Activated T-cell treated with anti-CD3 and anti-CD28 coated beads, Interleukin-2, amount 50 U/mL, for 24 hours (primary cell): ENCODE measurements around the gene ITGB6.
"Not testable (repeated sequence)": the region's sequence is repeated elsewhere in the genome, so short reads cannot be mapped to it uniquely, and the experiment has no call there.

Experiments used
- DNase-seq: peaks from one replicate; pipeline ENCODE4 v3.0.0-alpha.2; 2020
- H3K27ac Mint-ChIP-seq: 2 replicates; pipeline ENCODE4 v1.8.0; 2020; ENCODE audit warnings: mild to moderate bottlenecking, mixed read lengths
- H3K27me3 Mint-ChIP-seq: 2 replicates; pipeline ENCODE4 v1.8.0; 2020; ENCODE audit warnings: mixed read lengths
- H3K36me3 Mint-ChIP-seq: 2 replicates; pipeline ENCODE4 v1.8.0; 2020; ENCODE audit warnings: low read depth, mixed read lengths
- H3K4me1 Mint-ChIP-seq: 2 replicates; pipeline ENCODE4 v1.8.0; 2020; ENCODE audit warnings: low read depth, mixed read lengths
- H3K4me3 Mint-ChIP-seq: 2 replicates; pipeline ENCODE4 v1.8.0; 2020; ENCODE audit warnings: mild to moderate bottlenecking, moderate library complexity, mixed read lengths
- H3K9me3 Mint-ChIP-seq: 2 replicates; pipeline ENCODE4 v1.8.0; 2020; ENCODE audit warnings: mixed read lengths

ITGB6 gene

GRCh38 chr2:160175169-160176134 is 24.6 kb downstream of the ITGB6 start:
- Mint-ChIP-seq H3K4me1 (no peaks in the 10 kb centered on the region), H3K27ac (no peak overlapping the region), H3K9me3 (no peaks in the 10 kb centered on the region), H3K27me3 (no peaks in the 10 kb centered on the region), H3K36me3 (no peaks in the 10 kb centered on the region), H3K4me3 (no peak overlapping the region)
- DNase-seq = no peak

- Mint-ChIP-seq H3K27ac (no peak overlapping the region), H3K27me3 (no peaks in the 10 kb centered on the region), H3K4me1 (no peaks in the 10 kb centered on the region), H3K36me3 (no peaks in the 10 kb centered on the region), H3K9me3 (no peaks in the 10 kb centered on the region), H3K4me3 (no peak overlapping the region)
- DNase-seq = no peak
Observed at GRCh38 chr2:160174322-160174721, 25.8 kb downstream of the ITGB6 start.

- no peak overlapping the region for H3K4me3 Mint-ChIP-seq
- DNase-seq = no peak
- H3K27me3 Mint-ChIP-seq = no peaks in the 10 kb centered on the region
- H3K9me3 Mint-ChIP-seq = no peaks in the 10 kb centered on the region
- H3K36me3 Mint-ChIP-seq = no peaks in the 10 kb centered on the region
- no peak overlapping the region for H3K27ac Mint-ChIP-seq
- no peaks in the 10 kb centered on the region for H3K4me1 Mint-ChIP-seq
Observed at GRCh38 chr2:160169988-160170387, 30.1 kb downstream of the ITGB6 start.

- no peaks in the 10 kb centered on the region for H3K27me3 Mint-ChIP-seq
- no peaks in the 10 kb centered on the region for H3K4me1 Mint-ChIP-seq
- no peak for DNase-seq
- no peaks in the 10 kb centered on the region for H3K36me3 Mint-ChIP-seq
- H3K27ac Mint-ChIP-seq = no peak overlapping the region
- H3K9me3 Mint-ChIP-seq = no peaks in the 10 kb centered on the region
- H3K4me3 Mint-ChIP-seq = no peak overlapping the region
Observed at GRCh38 chr2:160169471-160169870, 30.6 kb downstream of the ITGB6 start.

- H3K4me1 Mint-ChIP-seq = no peaks in the 10 kb centered on the region
- no peak overlapping the region for H3K4me3 Mint-ChIP-seq
- no peak overlapping the region for H3K27ac Mint-ChIP-seq
- no peaks in the 10 kb centered on the region for H3K36me3 Mint-ChIP-seq
- no peak for DNase-seq
- no peaks in the 10 kb centered on the region for H3K27me3 Mint-ChIP-seq
- H3K9me3 Mint-ChIP-seq = no peaks in the 10 kb centered on the region
Observed at GRCh38 chr2:160168878-160169277, 31.2 kb downstream of the ITGB6 start.

GRCh38 chr2:160167089-160167740 is 32.9 kb downstream of the ITGB6 start:
- H3K9me3 Mint-ChIP-seq = no peaks in the 10 kb centered on the region
- no peak overlapping the region for H3K4me3 Mint-ChIP-seq
- no peaks in the 10 kb centered on the region for H3K4me1 Mint-ChIP-seq

GRCh38 chr2:160165996-160166395 is 34.1 kb downstream of the ITGB6 start:
- Mint-ChIP-seq H3K4me1 (no peaks in the 10 kb centered on the region), H3K4me3 (no peak overlapping the region), H3K36me3 (no peaks in the 10 kb centered on the region), H3K9me3 (no peaks in the 10 kb centered on the region), H3K27ac (no peak overlapping the region), H3K27me3 (no peaks in the 10 kb centered on the region)
- no peak for DNase-seq

More at GRCh38 chr2:160167089-160167740, 32.9 kb downstream of the ITGB6 start:
- no peak overlapping the region for H3K27ac Mint-ChIP-seq
- H3K36me3 Mint-ChIP-seq = no peaks in the 10 kb centered on the region
- DNase-seq = no peak
- no peaks in the 10 kb centered on the region for H3K27me3 Mint-ChIP-seq

- Mint-ChIP-seq H3K27ac (no peak overlapping the region), H3K9me3 (no peaks in the 10 kb centered on the region), H3K27me3 (no peaks in the 10 kb centered on the region), H3K36me3 (no peaks in the 10 kb centered on the region), H3K4me1 (no peaks in the 10 kb centered on the region), H3K4me3 (no peak overlapping the region)
- no peak for DNase-seq
Observed at GRCh38 chr2:160165081-160165480, 35.0 kb downstream of the ITGB6 start.

- no peaks in the 10 kb centered on the region for H3K9me3 Mint-ChIP-seq
- no peak overlapping the region for H3K4me3 Mint-ChIP-seq
- H3K27me3 Mint-ChIP-seq = no peaks in the 10 kb centered on the region
- DNase-seq = no peak
- H3K4me1 Mint-ChIP-seq = no peaks in the 10 kb centered on the region
- H3K27ac Mint-ChIP-seq = no peak overlapping the region
- no peaks in the 10 kb centered on the region for H3K36me3 Mint-ChIP-seq
Observed at GRCh38 chr2:160157861-160158829, 41.9 kb downstream of the ITGB6 start.

GRCh38 chr2:160156665-160157064 is 43.4 kb downstream of the ITGB6 start:
- H3K4me1 Mint-ChIP-seq = no peaks in the 10 kb centered on the region
- no peak overlapping the region for H3K4me3 Mint-ChIP-seq
- H3K9me3 Mint-ChIP-seq = no peaks in the 10 kb centered on the region
- no peaks in the 10 kb centered on the region for H3K27me3 Mint-ChIP-seq
- H3K36me3 Mint-ChIP-seq = no peaks in the 10 kb centered on the region
- H3K27ac Mint-ChIP-seq = no peak overlapping the region
- DNase-seq = no peak

GRCh38 chr2:160156100-160156499 is 44.0 kb downstream of the ITGB6 start:
- no peak overlapping the region for H3K27ac Mint-ChIP-seq
- no peaks in the 10 kb centered on the region for H3K9me3 Mint-ChIP-seq
- no peaks in the 10 kb centered on the region for H3K36me3 Mint-ChIP-seq
- no peak overlapping the region for H3K4me3 Mint-ChIP-seq
- DNase-seq = no peak
- no peaks in the 10 kb centered on the region for H3K27me3 Mint-ChIP-seq
- H3K4me1 Mint-ChIP-seq = no peaks in the 10 kb centered on the region

- not testable (repeated sequence) for H3K27ac Mint-ChIP-seq, H3K9me3 Mint-ChIP-seq, DNase-seq, H3K36me3 Mint-ChIP-seq, H3K4me3 Mint-ChIP-seq, H3K4me1 Mint-ChIP-seq
- H3K27me3 Mint-ChIP-seq = peaks cover 24% of the 10 kb centered on the region
Observed at GRCh38 chr2:160148419-160148818, 51.7 kb downstream of the ITGB6 start.

- Mint-ChIP-seq H3K9me3 (no peaks in the 10 kb centered on the region), H3K4me3 (no peak overlapping the region), H3K27me3 (peaks cover 31% of the 10 kb centered on the region), H3K36me3 (no peaks in the 10 kb centered on the region), H3K27ac (no peak overlapping the region), H3K4me1 (no peaks in the 10 kb centered on the region)
- no peak for DNase-seq
Observed at GRCh38 chr2:160145471-160145870, 54.6 kb downstream of the ITGB6 start.

- Mint-ChIP-seq H3K36me3 (no peaks in the 10 kb centered on the region), H3K27me3 (peaks cover 27% of the 10 kb centered on the region), H3K4me1 (no peaks in the 10 kb centered on the region), H3K9me3 (no peaks in the 10 kb centered on the region), H3K4me3 (no peak overlapping the region), H3K27ac (no peak overlapping the region)
- DNase-seq = no peak
Observed at GRCh38 chr2:160144280-160144990, 55.6 kb downstream of the ITGB6 start.
